ENCODE data around the gene RBMS3.

- no peak for TF ChIP-seq CTCF (IDR thresholded peaks at IDR 0.05)
- TF ChIP-seq POLR2AphosphoS5 (IDR thresholded peaks at IDR 0.05), result no peak
These were observed 479.4 kb downstream of the RBMS3 start for GRCh38 chr3:29760226-29760685.
